Astrocyte of the spinal cord (primary cell): Measurements from ENCODE around the gene SPATS2L.

Experiments used
- DNase-seq: peaks from one replicate; pipeline ENCODE4 v3.0.0; 2011; ENCODE audit warnings: low read depth, low spot score
- H3K4me3 ChIP-seq: 2 replicates; pipeline ENCODE4 v1.5.1; 2011; ENCODE audit warnings: low read depth, mild to moderate bottlenecking, low read length, moderate library complexity
- CTCF ChIP-seq: IDR thresholded peaks from 2 replicates; pipeline ENCODE4 v1.5.1; 2012; ENCODE audit warnings: low read depth, mild to moderate bottlenecking, low read length, inconsistent platforms
- in situ Hi-C: cut with HindIII; loops from 2 replicates; pipeline ENCODE4 v1.10.0; 2017; ENCODE audit warnings: low sequenced_read_pairs

SPATS2L gene

GRCh38 chr2:200373973-200374416 lies 67.5 kb downstream of the SPATS2L start:
- TF ChIP-seq CTCF = no peak
- no peak for DNase-seq
- in situ Hi-C loops = no loop called here
- no peak overlapping the region for H3K4me3 ChIP-seq

- no peak for TF ChIP-seq CTCF
- DNase-seq = no peak
- no peak overlapping the region for H3K4me3 ChIP-seq
- in situ Hi-C loops = no loop called here
These were observed 70.2 kb downstream of the SPATS2L start for GRCh38 chr2:200376513-200377354.

- H3K4me3 ChIP-seq = no peak overlapping the region
These were observed 71.2 kb downstream of the SPATS2L start for GRCh38 chr2:200377355-200378336.

GRCh38 chr2:200378652-200379290 lies 72.3 kb downstream of the SPATS2L start:
- H3K4me3 ChIP-seq = no peak overlapping the region
- no peak for TF ChIP-seq CTCF
- in situ Hi-C loops = no loop called here
- DNase-seq = peak; percentile 88

More at GRCh38 chr2:200377355-200378336, 71.2 kb downstream of the SPATS2L start:
- no peak for DNase-seq
- no peak for TF ChIP-seq CTCF
- in situ Hi-C loops = no loop called here

- no peak for DNase-seq
- TF ChIP-seq CTCF = no peak
- H3K4me3 ChIP-seq = no peak overlapping the region
- in situ Hi-C loops = no loop called here
These were observed 73.1 kb downstream of the SPATS2L start for GRCh38 chr2:200379481-200380090.

GRCh38 chr2:200380091-200380561 lies 73.6 kb downstream of the SPATS2L start:
- TF ChIP-seq CTCF = no peak
- H3K4me3 ChIP-seq = no peak overlapping the region
- DNase-seq = peak; percentile 53
- in situ Hi-C loops = no loop called here
